Heart left ventricle (tissue), 13 donors: ENCODE data around the gene RABGAP1.
"Not testable (repeated sequence)": the region's sequence is repeated elsewhere in the genome, so short reads cannot be mapped to it uniquely, and the experiment has no call there.

ENCODE experiments used
- CTCF ChIP-seq, 12 donors: fragments of 200-600 bp; sonication (generic) in 4 of 12; IDR thresholded peaks; one replicate each; pipeline versions ENCODE4 v1.5.0 to v1.8.0; 2018 to 2022; ENCODE audit warnings: antibody characterized with exemption in 12 of 12, mild to moderate bottlenecking in 5 of 12
- POLR2A ChIP-seq, 2 donors: fragments of 450-650 bp; IDR thresholded peaks; one replicate each; pipeline ENCODE4 v1.6.1; 2017; ENCODE audit warnings: antibody characterized with exemption in 2 of 2, mild to moderate bottlenecking in 2 of 2, moderate library complexity in 2 of 2
- donor health status: ischemic (EF 13 %, LVEDD 7.1; RV severe dilation, severe dysfunction).
- donor health status: DM: no; HTN: yes; CAD: no.
- donor health status: DM: no; HTN: no; CAD: no.
- donor health status: ischemic (EF 25% LVEDD 6.9; RV normal size, moderate dysfunction).
- donor health status: ischemic (EF 25% LVEDD 5.7; RV mildly dilated, moderate dysfunction).
- donor health status: ischemic (EF 35%, LVEDD 5.7; RV mildly dilated, moderate dysfunction).
- donor health status: nonischemic (EF 11% LVEDD 7.7; RV severe dilation, severe dysfunction).
- donor health status: DM: yes; HTN: yes; CAD: no.
- donor health status: PGD.
- donor health status: ischemic (EF 29% LVEDD 5.4; RV normal size, mild dysfunction).
- donor health status: nonischemic (EF 23%, LVEDD 6.1; RV moderate dilation, normal function).

- not testable (repeated sequence) for TF ChIP-seq CTCF, POLR2A (IDR thresholded peaks at IDR 0.05)
Measured at GRCh38 chr9:122906122-122906521, 34.7 kb upstream of the RABGAP1 start.
